ENCODE data around the gene TPCN2. TPM values are rescaled to one million over a fixed set of nuclear protein-coding genes. Genes with fewer than 3 reads are reported as not detected.
"Not testable (repeated sequence)": the region's sequence is repeated elsewhere in the genome, so short reads cannot be mapped to it uniquely, and the experiment has no call there.

TPCN2 gene
- total RNA-seq, 1 donor = 11.1 TPM

DNA sequence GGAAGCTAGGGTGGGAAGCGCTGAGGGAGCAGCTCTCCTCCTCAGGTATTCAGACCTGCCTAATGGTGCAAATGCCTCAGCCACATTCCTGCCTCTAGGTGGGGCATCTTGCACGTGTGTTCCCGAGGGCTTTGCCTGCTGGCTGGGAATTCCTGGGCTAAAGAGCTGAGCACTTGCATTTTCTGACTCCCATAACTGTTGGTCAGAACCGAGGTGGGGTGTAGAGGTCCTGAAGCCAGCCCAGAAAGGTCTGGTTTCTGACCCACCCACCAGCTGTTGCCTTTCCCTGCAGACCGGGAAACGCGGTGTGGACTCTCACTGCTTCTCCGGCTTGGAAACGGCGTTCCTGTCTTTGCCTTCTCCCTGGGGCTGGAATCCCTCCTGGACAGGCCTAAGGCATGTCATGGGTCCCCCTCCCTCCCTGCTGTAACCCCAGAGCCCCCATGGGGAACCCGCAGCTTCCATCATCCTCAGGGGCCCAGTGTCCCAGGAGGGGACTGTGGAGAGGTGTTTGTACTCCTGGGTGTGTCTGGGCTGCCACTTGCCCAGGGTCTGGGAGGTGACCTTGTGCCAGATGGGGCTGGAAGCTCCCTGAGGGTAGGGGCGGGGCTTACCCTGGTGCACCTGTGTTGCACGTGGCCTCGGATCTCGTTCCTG, 83.0 kb downstream of the TPCN2 start:
- H3K4me3 ChIP-seq (ENCODE audit: low read depth, low read length) = no peak overlapping the region
- TF ChIP-seq, protein P1, sequence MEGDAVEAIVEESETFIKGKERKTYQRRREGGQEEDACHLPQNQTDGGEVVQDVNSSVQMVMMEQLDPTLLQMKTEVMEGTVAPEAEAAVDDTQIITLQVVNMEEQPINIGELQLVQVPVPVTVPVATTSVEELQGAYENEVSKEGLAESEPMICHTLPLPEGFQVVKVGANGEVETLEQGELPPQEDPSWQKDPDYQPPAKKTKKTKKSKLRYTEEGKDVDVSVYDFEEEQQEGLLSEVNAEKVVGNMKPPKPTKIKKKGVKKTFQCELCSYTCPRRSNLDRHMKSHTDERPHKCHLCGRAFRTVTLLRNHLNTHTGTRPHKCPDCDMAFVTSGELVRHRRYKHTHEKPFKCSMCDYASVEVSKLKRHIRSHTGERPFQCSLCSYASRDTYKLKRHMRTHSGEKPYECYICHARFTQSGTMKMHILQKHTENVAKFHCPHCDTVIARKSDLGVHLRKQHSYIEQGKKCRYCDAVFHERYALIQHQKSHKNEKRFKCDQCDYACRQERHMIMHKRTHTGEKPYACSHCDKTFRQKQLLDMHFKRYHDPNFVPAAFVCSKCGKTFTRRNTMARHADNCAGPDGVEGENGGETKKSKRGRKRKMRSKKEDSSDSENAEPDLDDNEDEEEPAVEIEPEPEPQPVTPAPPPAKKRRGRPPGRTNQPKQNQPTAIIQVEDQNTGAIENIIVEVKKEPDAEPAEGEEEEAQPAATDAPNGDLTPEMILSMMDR (IDR thresholded peaks at IDR 0.05; ENCODE audit: insufficient read depth, low read length) = peak; percentile 81
- DNase-seq (ENCODE audit: low read depth) = peak; percentile 81

DNA sequence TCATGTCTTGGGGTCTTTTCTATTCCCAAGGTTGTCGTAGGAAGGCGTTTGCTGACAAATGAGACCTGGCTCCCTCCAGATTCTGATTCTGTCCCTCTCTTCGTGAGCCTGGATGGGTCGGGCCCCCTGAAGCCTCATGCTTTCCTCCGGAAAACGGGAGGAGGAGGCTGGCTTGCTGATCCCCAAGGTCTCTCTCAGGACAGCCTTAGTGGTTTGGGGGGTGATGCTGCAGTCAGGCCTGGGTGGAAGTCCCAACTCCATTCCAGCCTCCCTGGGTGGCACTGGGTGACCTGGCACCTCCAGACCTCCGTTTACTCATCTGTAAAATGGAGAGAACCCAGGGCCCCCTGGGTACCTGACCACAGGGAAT, 83.6 kb downstream of the TPCN2 start:
- DNase-seq (ENCODE audit: low read depth) = no peak
- no peak overlapping the region for H3K4me3 ChIP-seq (ENCODE audit: low read depth, low read length)
- TF ChIP-seq, protein P1 (IDR thresholded peaks at IDR 0.05; ENCODE audit: insufficient read depth, low read length) = no peak

DNA sequence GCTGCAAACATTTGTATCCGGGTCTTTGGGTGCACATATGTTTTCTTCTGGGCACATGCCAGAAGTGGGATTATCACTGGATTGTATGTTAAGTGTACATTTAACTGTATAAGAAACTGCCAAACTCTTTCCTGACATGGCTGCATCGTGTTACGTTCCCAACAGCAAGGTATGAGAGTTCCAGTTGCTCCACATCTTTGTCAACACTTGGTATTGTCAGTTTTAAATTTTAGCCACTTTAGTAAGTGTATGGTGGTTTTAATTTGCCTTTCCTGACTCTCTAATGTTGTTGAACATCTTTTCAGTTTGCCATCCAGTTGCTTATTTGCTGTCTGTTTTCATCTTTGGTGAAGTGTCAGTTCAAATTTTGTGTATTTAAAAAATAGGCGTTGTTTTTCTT, 84.5 kb downstream of the TPCN2 start:
- TF ChIP-seq, protein P1 (IDR thresholded peaks at IDR 0.05; ENCODE audit: insufficient read depth, low read length) = no peak
- no peak for DNase-seq (ENCODE audit: low read depth)

DNA sequence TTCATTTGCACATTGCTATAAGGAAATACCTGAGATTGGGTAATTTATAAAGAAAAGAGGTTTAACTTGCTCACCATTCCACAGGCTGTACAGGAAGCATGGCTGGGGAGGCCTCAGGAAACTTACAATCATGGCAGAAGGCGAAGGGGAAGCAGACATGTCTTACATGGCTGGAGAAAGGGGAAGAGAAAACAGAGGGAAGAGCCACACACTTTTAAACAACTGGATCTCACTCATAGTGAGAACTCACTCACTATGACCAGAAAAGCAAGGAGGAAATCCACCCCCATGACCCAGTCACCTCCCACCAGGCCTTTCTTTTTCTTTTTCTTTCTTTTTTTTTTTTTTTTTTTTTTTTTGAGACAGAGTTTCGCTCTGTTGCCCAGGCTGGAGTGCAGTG, 85.5 kb downstream of the TPCN2 start:
- DNase-seq (ENCODE audit: low read depth); H3K4me3 ChIP-seq (ENCODE audit: low read depth, low read length): not testable (repeated sequence)

More for the DNA sequence above, 84.5 kb downstream of the TPCN2 start:
- no peak overlapping the region for H3K4me3 ChIP-seq (ENCODE audit: low read depth, low read length)

DNA sequence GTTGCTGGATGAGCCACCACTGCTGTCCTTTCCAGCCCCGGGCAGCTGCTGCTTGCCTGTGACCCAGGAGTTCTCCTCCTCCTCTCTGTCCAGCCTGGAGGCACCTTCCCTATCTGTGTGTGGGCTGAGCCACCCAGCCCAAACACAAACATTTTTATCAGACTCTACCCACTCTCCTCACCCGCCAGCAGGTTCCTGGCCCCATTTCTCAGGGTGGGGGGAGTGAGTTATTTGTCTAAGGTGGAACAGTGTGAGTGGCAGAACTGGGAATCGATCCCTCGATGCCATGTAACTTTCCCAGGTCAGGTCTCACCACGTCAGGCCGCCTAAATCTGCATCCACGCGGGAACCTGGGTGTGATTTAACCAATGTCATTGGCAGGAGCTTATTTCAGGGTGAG, 86.2 kb downstream of the TPCN2 start:
- no peak overlapping the region for H3K4me3 ChIP-seq (ENCODE audit: low read depth, low read length)
- TF ChIP-seq, protein P1 (IDR thresholded peaks at IDR 0.05; ENCODE audit: insufficient read depth, low read length) = no peak
- no peak for DNase-seq (ENCODE audit: low read depth)

DNA sequence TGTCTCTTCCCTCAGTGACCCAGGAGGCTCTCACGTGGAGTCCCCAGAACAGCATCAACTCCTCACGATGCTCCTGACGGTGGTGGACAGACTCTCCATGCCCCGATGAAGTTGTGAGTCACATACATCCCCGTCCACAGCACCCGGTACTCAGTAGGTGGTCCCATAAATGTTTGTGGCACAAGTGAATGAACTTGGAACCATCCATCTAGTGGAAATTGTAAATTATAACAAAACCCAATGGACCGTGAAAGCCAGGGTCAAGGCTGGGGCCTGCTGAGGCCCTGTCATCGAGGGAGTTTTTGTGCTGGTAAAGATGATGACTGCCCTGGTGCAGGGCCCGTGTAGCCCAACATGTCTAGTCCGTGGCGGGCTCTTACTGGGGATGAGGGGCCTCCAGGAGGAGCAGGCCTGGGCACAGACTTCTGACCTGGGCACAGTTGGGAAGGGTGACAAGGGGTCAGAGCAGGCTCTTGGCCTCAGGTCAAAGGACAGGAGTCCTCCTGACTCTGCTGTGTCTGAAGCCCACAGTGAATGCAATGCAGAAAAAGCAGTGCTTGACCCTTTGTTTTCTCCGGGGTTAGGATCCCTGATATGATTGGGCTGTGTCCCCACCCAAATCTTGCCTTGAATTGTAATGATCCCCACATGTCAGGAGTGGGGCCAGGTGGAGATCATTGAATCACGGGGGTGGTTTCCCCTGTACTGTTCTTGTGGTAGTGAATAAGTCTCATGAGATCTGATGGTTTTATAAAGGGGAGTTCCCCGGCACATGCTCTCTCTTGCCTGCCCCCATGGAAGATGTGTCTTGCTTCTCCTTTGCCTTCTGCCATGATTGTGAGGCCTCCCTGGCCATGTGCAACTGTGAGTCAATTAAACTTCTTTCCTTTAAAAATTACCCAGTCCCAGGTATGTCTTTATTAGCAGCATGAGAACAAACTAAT, 87.0 kb downstream of the TPCN2 start:
- TF ChIP-seq, protein P1 (IDR thresholded peaks at IDR 0.05; ENCODE audit: insufficient read depth, low read length) = no peak
- DNase-seq (ENCODE audit: low read depth) = no peak

DNA sequence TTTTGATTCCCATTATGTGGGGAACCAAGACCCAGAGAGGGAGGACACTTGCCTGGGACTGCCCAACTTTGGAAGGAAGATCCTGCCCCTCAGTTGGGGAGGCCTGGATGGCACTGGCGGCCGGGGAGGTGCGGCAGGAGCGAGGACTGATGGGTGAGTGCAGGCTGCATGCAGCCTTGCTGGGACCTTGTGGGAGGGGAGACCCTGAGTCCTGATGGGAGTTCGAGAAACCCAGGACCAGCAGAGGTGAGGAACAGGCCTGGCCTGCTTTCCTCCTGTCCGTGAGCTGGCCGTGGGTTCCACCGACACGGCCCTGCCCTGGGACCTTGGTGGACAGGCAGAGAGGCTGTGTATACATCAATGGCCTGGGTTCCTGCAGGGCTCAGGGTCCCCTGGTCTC, 87.7 kb downstream of the TPCN2 start:
- DNase-seq (ENCODE audit: low read depth) = no peak
- no peak overlapping the region for H3K4me3 ChIP-seq (ENCODE audit: low read depth, low read length)
- TF ChIP-seq, protein P1 (IDR thresholded peaks at IDR 0.05; ENCODE audit: insufficient read depth, low read length) = no peak

More for the DNA sequence above, 87.0 kb downstream of the TPCN2 start:
- no peak overlapping the region for H3K4me3 ChIP-seq (ENCODE audit: low read depth, low read length)

Measured in fibroblast of the aortic adventitia (primary cell).